Nucleus accumbens (tissue), 56 donors: ENCODE results near the gene SHH.

Experiments used
- DNase-seq, 56 donors: peaks; one replicate each; lab custom pipeline; 2025; lab: John Stamatoyannopoulos, UW

The SHH gene

GRCh38 chr7:155808549-155809331 is 3.5 kb downstream of the SHH start:
- peak in 4 of 56 donors; percentile 35 to 49 (median 39) for DNase-seq

GRCh38 chr7:155807789-155808548 is 4.3 kb downstream of the SHH start:
- DNase-seq, result no peak

- no peak for DNase-seq
Observed at GRCh38 chr7:155807065-155807671, 5.1 kb downstream of the SHH start.

- no peak for DNase-seq
Observed at GRCh38 chr7:155806096-155806871, 6.0 kb downstream of the SHH start.

GRCh38 chr7:155805826-155806095 is 6.5 kb downstream of the SHH start:
- no peak for DNase-seq

GRCh38 chr7:155804897-155805825 is 7.1 kb downstream of the SHH start:
- DNase-seq, result peak in 35 of 56 donors; percentile 6 to 78 (median 44)

GRCh38 chr7:155804431-155804831 is 7.8 kb downstream of the SHH start:
- DNase-seq, result no peak

- no peak for DNase-seq
Observed at GRCh38 chr7:155803418-155804376, 8.6 kb downstream of the SHH start.

GRCh38 chr7:155802906-155803417 is 9.3 kb downstream of the SHH start:
- no peak for DNase-seq

- DNase-seq, result no peak
Observed at GRCh38 chr7:155802291-155802690, 10.0 kb downstream of the SHH start.

- no peak for DNase-seq
Observed at GRCh38 chr7:155800741-155801267, 11.5 kb downstream of the SHH start.

GRCh38 chr7:155800301-155800700 is 12.0 kb downstream of the SHH start:
- no peak for DNase-seq

GRCh38 chr7:155799514-155799913 is 12.7 kb downstream of the SHH start:
- DNase-seq, result peak in 6 of 56 donors; percentile 11 to 40 (median 26)

GRCh38 chr7:155798673-155799439 is 13.4 kb downstream of the SHH start:
- no peak for DNase-seq

GRCh38 chr7:155797262-155798250 is 14.7 kb downstream of the SHH start:
- no peak for DNase-seq
